NT2/D1 (cell line): Measurements from ENCODE around the gene RGS7.
"Not testable (repeated sequence)": the region's sequence is repeated elsewhere in the genome, so short reads cannot be mapped to it uniquely, and the experiment has no call there.

Experiments used
- DNase-seq: peaks from one replicate; pipeline ENCODE4 v3.0.0-alpha.2; 2011; ENCODE audit warnings: low read depth, low spot score
- H3K27me3 ChIP-seq: 2 replicates; pipeline ENCODE4 v1.6.0; 2011; ENCODE audit warnings: mild to moderate bottlenecking; ENCODE audit not compliant: insufficient read length, insufficient read depth
- H3K36me3 ChIP-seq: 2 replicates; pipeline ENCODE4 v1.6.1; 2011; ENCODE audit warnings: mild to moderate bottlenecking, low read length, mixed read lengths; ENCODE audit not compliant: insufficient read depth, insufficient read length
- H3K4me1 ChIP-seq: 2 replicates; pipeline ENCODE4 v1.5.1; 2011; ENCODE audit not compliant: insufficient read depth, insufficient read length
- H3K4me3 ChIP-seq: 2 replicates; pipeline ENCODE4 v1.5.1; 2011; ENCODE audit warnings: low read depth; ENCODE audit not compliant: insufficient read length
- H3K9ac ChIP-seq: 2 replicates; pipeline ENCODE4 v1.6.0; 2011; ENCODE audit warnings: low read depth; ENCODE audit not compliant: insufficient read length
- H3K9me3 ChIP-seq: 2 replicates; pipeline ENCODE4 v1.5.1; 2011; ENCODE audit warnings: mild to moderate bottlenecking, low read length; ENCODE audit not compliant: insufficient read depth
- SUZ12 ChIP-seq: IDR thresholded peaks from 2 replicates; pipeline ENCODE4 v1.6.1; 2011; ENCODE audit not compliant: insufficient read length, insufficient read depth; ENCODE audit errors: extremely low read depth
- YY1 ChIP-seq: IDR thresholded peaks from 2 replicates; pipeline ENCODE4 v1.6.1; 2011; ENCODE audit not compliant: insufficient read length, insufficient read depth
- ZNF274 ChIP-seq: IDR thresholded peaks from 2 replicates; pipeline ENCODE4 v1.6.1; 2011; ENCODE audit warnings: mild to moderate bottlenecking, low read depth, low read length

RGS7 gene

GRCh38 chr1:240784776-240785175, 572.2 kb downstream of the RGS7 start:
- no peak overlapping the region for H3K9ac ChIP-seq
- no peaks in the 10 kb centered on the region for H3K27me3 ChIP-seq
- H3K4me3 ChIP-seq, result no peak overlapping the region
- no peaks in the 10 kb centered on the region for H3K9me3 ChIP-seq
- no peak for DNase-seq
- TF ChIP-seq ZNF274, result no peak
- TF ChIP-seq SUZ12, result no peak
- TF ChIP-seq YY1, result no peak
- H3K36me3 ChIP-seq, result no peaks in the 10 kb centered on the region
- no peaks in the 10 kb centered on the region for H3K4me1 ChIP-seq

- not testable (repeated sequence) for H3K4me3 ChIP-seq, DNase-seq, H3K36me3 ChIP-seq, H3K4me1 ChIP-seq, H3K9me3 ChIP-seq, H3K9ac ChIP-seq, H3K27me3 ChIP-seq
Observed at GRCh38 chr1:240783728-240784137, 573.3 kb downstream of the RGS7 start.

GRCh38 chr1:240776237-240776636, 580.8 kb downstream of the RGS7 start:
- Histone ChIP-seq H3K4me3 (no peak overlapping the region), H3K9me3 (0 out of 2 replicates have a peak, but pooled peaks cover 4% of the 10 kb centered on the region), H3K36me3 (no peaks in the 10 kb centered on the region), H3K27me3 (no peaks in the 10 kb centered on the region), H3K9ac (no peak overlapping the region), H3K4me1 (no peaks in the 10 kb centered on the region)
- DNase-seq, result no peak
- TF ChIP-seq SUZ12 (no peak), ZNF274 (no peak), YY1 (no peak)

- TF ChIP-seq ZNF274 (no peak), YY1 (no peak), SUZ12 (no peak)
- H3K4me3 ChIP-seq, result no peak overlapping the region
- DNase-seq, result no peak
- no peaks in the 10 kb centered on the region for H3K36me3 ChIP-seq
- H3K9ac ChIP-seq, result no peak overlapping the region
- H3K4me1 ChIP-seq, result no peaks in the 10 kb centered on the region
- H3K9me3 ChIP-seq, result 0 out of 2 replicates have a peak, but pooled peaks cover 4% of the 10 kb centered on the region
- H3K27me3 ChIP-seq, result no peaks in the 10 kb centered on the region
Observed at GRCh38 chr1:240772131-240772530, 584.9 kb downstream of the RGS7 start.

- no peak for DNase-seq
- H3K9me3 ChIP-seq, result 0 out of 2 replicates have a peak, but pooled peaks cover 4% of the 10 kb centered on the region
- H3K9ac ChIP-seq, result no peak overlapping the region
- no peaks in the 10 kb centered on the region for H3K4me1 ChIP-seq
- no peak overlapping the region for H3K4me3 ChIP-seq
- H3K36me3 ChIP-seq, result no peaks in the 10 kb centered on the region
- TF ChIP-seq SUZ12 (no peak), ZNF274 (no peak), YY1 (no peak)
- no peaks in the 10 kb centered on the region for H3K27me3 ChIP-seq
Observed at GRCh38 chr1:240771450-240771849, 585.6 kb downstream of the RGS7 start.

- no peaks in the 10 kb centered on the region for H3K27me3 ChIP-seq
- H3K4me1 ChIP-seq, result no peaks in the 10 kb centered on the region
- TF ChIP-seq YY1 (no peak), ZNF274 (no peak), SUZ12 (no peak)
- DNase-seq, result no peak
- no peaks in the 10 kb centered on the region for H3K36me3 ChIP-seq
- no peak overlapping the region for H3K9ac ChIP-seq
- H3K4me3 ChIP-seq, result no peak overlapping the region
- 0 out of 2 replicates have a peak, but pooled peaks cover 4% of the 10 kb centered on the region for H3K9me3 ChIP-seq
Observed at GRCh38 chr1:240768979-240769378, 588.0 kb downstream of the RGS7 start.

GRCh38 chr1:240766831-240767230, 590.2 kb downstream of the RGS7 start:
- no peak for DNase-seq
- TF ChIP-seq ZNF274 (no peak), YY1 (no peak), SUZ12 (no peak)

More at GRCh38 chr1:240766831-240767230, 590.2 kb downstream of the RGS7 start:
- Histone ChIP-seq H3K27me3 (no peaks in the 10 kb centered on the region), H3K4me3 (no peak overlapping the region), H3K4me1 (no peaks in the 10 kb centered on the region), H3K9me3 (0 out of 2 replicates have a peak, but pooled peaks cover 4% of the 10 kb centered on the region), H3K9ac (no peak overlapping the region), H3K36me3 (no peaks in the 10 kb centered on the region)
